GM18508 (cell line): ENCODE data around the gene NODAL.

Experiments
- ATAC-seq: cut with Tn5 transposase; IDR thresholded peaks from one replicate; pipeline ENCODE4 v1.9.1; 2021; ENCODE audit warnings: moderate number of reproducible peaks; ENCODE audit not compliant: insufficient read depth, unreplicated experiment

The NODAL gene

GRCh38 chr10:70396140-70396539 is 45.3 kb downstream of the NODAL start:
- no peak for ATAC-seq

GRCh38 chr10:70391654-70392053 is 49.8 kb downstream of the NODAL start:
- no peak for ATAC-seq
